Measurements from ENCODE around the gene PIK3C3. TPM values are rescaled to one million over a fixed set of nuclear protein-coding genes. Genes with fewer than 3 reads are reported as not detected.
A peak's percentile ranks its signal among the peaks of the same experiment; 100 is the strongest.

PIK3C3 gene
- total RNA-seq, 2 experiments from 2014 or later: 52.6 to 62.1 TPM

GRCh38 chr18:41940506-41941215, 14.4 kb upstream of the PIK3C3 start:
- CTCF ChIA-PET: interaction anchor here (1.6 kb wide), 1 partner anchor 46 kb away, joined by 3 read pairs; no protein-coding TSS in a partner anchor
- H3K4me3 Mint-ChIP-seq: no peak overlapping the region
- intact Hi-C loops (cut with micrococcal nuclease): no loop called here
- no peak overlapping the region for H3K27ac Mint-ChIP-seq
- DNase-seq (no peak), ATAC-seq (no peak)
- H3K9me3 Mint-ChIP-seq: no peaks in the 10 kb centered on the region
- H3K27me3 Mint-ChIP-seq: peaks cover 25% of the 10 kb centered on the region
- POLR2A ChIA-PET: no interaction called here
- H3K4me1 Mint-ChIP-seq (ENCODE audit: low read depth): peaks cover 10% of the 10 kb centered on the region
- no peaks in the 10 kb centered on the region for H3K36me3 Mint-ChIP-seq (ENCODE audit: low read depth)
- no peak for TF ChIP-seq CTCF (IDR thresholded peaks at IDR 0.05)

- Mint-ChIP-seq H3K27me3 (peaks cover 28% of the 10 kb centered on the region), H3K36me3 (ENCODE audit: low read depth) (no peaks in the 10 kb centered on the region), H3K4me1 (ENCODE audit: low read depth) (peaks cover 12% of the 10 kb centered on the region), H3K9me3 (no peaks in the 10 kb centered on the region), H3K27ac (no peak overlapping the region), H3K4me3 (no peak overlapping the region)
- no peak for TF ChIP-seq CTCF (IDR thresholded peaks at IDR 0.05)
- CTCF ChIA-PET: no interaction called here
- intact Hi-C loops (cut with micrococcal nuclease): no loop called here
- DNase-seq (no peak), ATAC-seq (no peak)
- POLR2A ChIA-PET: no interaction called here
These were observed 12.8 kb upstream of the PIK3C3 start for GRCh38 chr18:41942254-41942653.

GRCh38 chr18:41948544-41949110, 6.4 kb upstream of the PIK3C3 start:
- Mint-ChIP-seq H3K4me1 (ENCODE audit: low read depth) (peaks cover 21% of the 10 kb centered on the region), H3K4me3 (no peak overlapping the region), H3K27ac (peak overlapping the region; percentile 90), H3K9me3 (no peaks in the 10 kb centered on the region), H3K36me3 (ENCODE audit: low read depth) (no peaks in the 10 kb centered on the region), H3K27me3 (peaks cover 22% of the 10 kb centered on the region)
- TF ChIP-seq CTCF (IDR thresholded peaks at IDR 0.05): no peak
- ChIA-PET POLR2A (no interaction called here), CTCF (no interaction called here)
- ATAC-seq: peak; percentile 28
- DNase-seq: no peak
- intact Hi-C loops (cut with micrococcal nuclease): no loop called here

- no peaks in the 10 kb centered on the region for H3K36me3 Mint-ChIP-seq (ENCODE audit: low read depth)
- no peak for DNase-seq
- POLR2A ChIA-PET: no interaction called here
- intact Hi-C loops (cut with micrococcal nuclease): no loop called here
- H3K27me3 Mint-ChIP-seq: peaks cover 18% of the 10 kb centered on the region
- H3K4me1 Mint-ChIP-seq (ENCODE audit: low read depth): peaks cover 21% of the 10 kb centered on the region
- no peak for TF ChIP-seq CTCF (IDR thresholded peaks at IDR 0.05)
- no peak overlapping the region for H3K4me3 Mint-ChIP-seq
- no peak for ATAC-seq
- H3K27ac Mint-ChIP-seq: peak overlapping the region; percentile 90
- H3K9me3 Mint-ChIP-seq: no peaks in the 10 kb centered on the region
- CTCF ChIA-PET: no interaction called here
These were observed 5.7 kb upstream of the PIK3C3 start for GRCh38 chr18:41949206-41949920.

- ChIA-PET CTCF (no interaction called here), POLR2A (interaction anchor here (0.6 to 1.0 kb wide), 2 partner anchors 9 to 29 kb away, joined by 3 to 4 read pairs; no protein-coding TSS in a partner anchor)
- DNase-seq: no peak
- Mint-ChIP-seq H3K27me3 (no peaks in the 10 kb centered on the region), H3K36me3 (ENCODE audit: low read depth) (peaks cover 32% of the 10 kb centered on the region), H3K4me1 (ENCODE audit: low read depth) (peaks cover 37% of the 10 kb centered on the region), H3K9me3 (peaks cover 2% of the 10 kb centered on the region), H3K27ac (peak overlapping the region; percentile 98), H3K4me3 (peak overlapping the region; percentile 99)
- intact Hi-C loops (cut with micrococcal nuclease): no loop called here
- TF ChIP-seq CTCF (IDR thresholded peaks at IDR 0.05): no peak
- no peak for ATAC-seq
These were observed 654 bp downstream of the PIK3C3 start for GRCh38 chr18:41955688-41956087.

Measured in activated CD8-positive, alpha-beta T cell treated with anti-CD3 and anti-CD28 coated beads for 36 hours (primary cell).